CD4-positive, alpha-beta T cell (primary cell): ENCODE results near the gene KIAA0040. TPM values are rescaled to one million over a fixed set of nuclear protein-coding genes. Genes with fewer than 3 reads are reported as not detected.

Experiments
- ATAC-seq: fragments of 200-7000 bp; cut with Tn5 transposase; one replicate; pipeline ENCODE4 v1.10.0; 2022; ENCODE audit warnings: mild to moderate bottlenecking; ENCODE audit not compliant: poor library complexity
- CTCF ChIA-PET: fragments of 350-600 bp; sonication (Branson Sonifier 250); formaldehyde crosslinking; loops from one replicate; lab custom pipeline; 2021; ENCODE audit warnings: antibody characterized with exemption, inconsistent platforms; lab: Charles Lee
- POLR2A ChIA-PET: fragments of 350-600 bp; sonication (Branson Sonifier 250); formaldehyde crosslinking; loops from one replicate; lab custom pipeline; 2021; ENCODE audit warnings: antibody characterized with exemption, inconsistent platforms; lab: Charles Lee
- DNase-seq, 14 experiments: peaks; one replicate each; pipeline ENCODE4 v3.0.0-alpha.2; 2013 to 2020; ENCODE audit warnings: mixed read lengths in 2 of 14
- H3K27ac ChIP-seq, 2 donors: one replicate each; pipeline versions ENCODE4 v1.5.1 to v1.7.0; 2013; ENCODE audit warnings: low read length in 2 of 2, low read depth in 1 of 2, mild to moderate bottlenecking in 1 of 2
- H3K27me3 ChIP-seq, 2 experiments: 1 replicate in 1 of 2; 2 replicates in 1 of 2; pipeline versions ENCODE4 v1.6.1 to v1.7.0; 2013; ENCODE audit warnings: low read length in 2 of 2, control low read depth in 1 of 2, mild to moderate bottlenecking in 1 of 2, moderate library complexity in 1 of 2; ENCODE audit not compliant: insufficient read depth in 2 of 2, control insufficient read depth in 1 of 2
- H3K36me3 ChIP-seq: one replicate; pipeline ENCODE4 v1.6.1; 2013; ENCODE audit warnings: low read length, control low read depth; ENCODE audit not compliant: insufficient read depth
- H3K4me1 ChIP-seq: one replicate; pipeline ENCODE4 v1.6.1; 2013; ENCODE audit warnings: low read length, control low read depth; ENCODE audit not compliant: insufficient read depth
- H3K4me3 ChIP-seq: one replicate; pipeline ENCODE4 v1.5.1; 2013; ENCODE audit warnings: mild to moderate bottlenecking, low read length, moderate library complexity
- H3K9me3 ChIP-seq, 2 experiments: 1 replicate in 1 of 2; 2 replicates in 1 of 2; pipeline versions ENCODE4 v1.6.1 to v1.7.0; 2013; ENCODE audit warnings: low read length in 2 of 2, mild to moderate bottlenecking in 2 of 2, control low read depth in 1 of 2, moderate library complexity in 1 of 2; ENCODE audit not compliant: control insufficient read depth in 1 of 2, insufficient read depth in 1 of 2
- H3K27ac Mint-ChIP-seq: one replicate; pipeline ENCODE4 v1.8.0; 2020; ENCODE audit warnings: mixed read lengths
- H3K27me3 Mint-ChIP-seq: one replicate; pipeline ENCODE4 v1.8.0; 2021; ENCODE audit warnings: mixed read lengths
- H3K36me3 Mint-ChIP-seq: one replicate; pipeline ENCODE4 v1.8.0; 2021; ENCODE audit warnings: low read depth, mixed read lengths
- H3K4me1 Mint-ChIP-seq: one replicate; pipeline ENCODE4 v1.8.0; 2021; ENCODE audit warnings: low read depth, mixed read lengths
- H3K4me3 Mint-ChIP-seq: one replicate; pipeline ENCODE4 v1.8.0; 2020; ENCODE audit warnings: mild to moderate bottlenecking, mixed read lengths
- H3K9me3 Mint-ChIP-seq: one replicate; pipeline ENCODE4 v1.8.0; 2020; ENCODE audit warnings: mixed read lengths
- CTCF ChIP-seq: fragments of 200-600 bp; IDR thresholded peaks from one replicate; pipeline ENCODE4 v1.8.0; 2022; ENCODE audit warnings: antibody characterized with exemption, mild to moderate bottlenecking
- intact Hi-C, 2 experiments: fragments of 100-400 bp; cut with DNase I in 1 of 2; cut with micrococcal nuclease in 1 of 2; formaldehyde crosslinking; loops; one replicate each; pipeline versions ENCODE4 v1.15.1 to v1.9.0; 2023 to 2025; cut with DNase I, micrococcal nuclease
- total RNA-seq, 174 experiments: library from RNA in 2 of 174; stranded (reverse) in 2 of 174; gene quantifications; one replicate each; pipeline ENCODE4 v1.2.3 and lab custom pipeline; 2021 to 2026

The KIAA0040 gene
- total RNA-seq, 2 experiments from 2014 or later = 13.5 to 14.5 TPM

GRCh38 chr1:175120511-175120910, 72.1 kb downstream of the KIAA0040 start:
- H3K4me1 ChIP-seq = no peaks in the 10 kb centered on the region
- H3K4me3 ChIP-seq = no peak overlapping the region
- CTCF ChIA-PET = no interaction called here
- Mint-ChIP-seq H3K4me3 (no peak overlapping the region), H3K27ac (no peak overlapping the region), H3K27me3 (peaks cover 6% of the 10 kb centered on the region), H3K9me3 (no peaks in the 10 kb centered on the region), H3K36me3 (no peaks in the 10 kb centered on the region), H3K4me1 (no peaks in the 10 kb centered on the region)
- no peaks in the 10 kb centered on the region for H3K36me3 ChIP-seq
- ATAC-seq (no peak), DNase-seq (no peak)
- H3K27me3 ChIP-seq = peaks cover 0 to 4% of the 10 kb centered on the region in 2 experiments
- intact Hi-C loops = loop anchor here in 1 of 2 experiments (10.0 kb wide), 2 partner anchors 236 to 866 kb away; no protein-coding TSS in a partner anchor
- POLR2A ChIA-PET = no interaction called here
- no peak for TF ChIP-seq CTCF
- H3K9me3 ChIP-seq = no peaks in the 10 kb centered on the region
- no peak overlapping the region for H3K27ac ChIP-seq

- ATAC-seq = no peak
- peaks cover 0 to 8% of the 10 kb centered on the region in 2 experiments for H3K9me3 ChIP-seq
- Mint-ChIP-seq H3K27ac (no peak overlapping the region), H3K4me3 (no peak overlapping the region), H3K9me3 (peaks cover 7% of the 10 kb centered on the region), H3K4me1 (no peaks in the 10 kb centered on the region), H3K27me3 (peaks cover 10% of the 10 kb centered on the region), H3K36me3 (no peaks in the 10 kb centered on the region)
- intact Hi-C loops = no loop called here
- peaks cover 0 to 4% of the 10 kb centered on the region in 2 experiments for H3K27me3 ChIP-seq
- no peak overlapping the region for H3K4me3 ChIP-seq
- no peak for TF ChIP-seq CTCF
- no peak overlapping the region for H3K27ac ChIP-seq
- H3K36me3 ChIP-seq = no peaks in the 10 kb centered on the region
- no peak for DNase-seq
- CTCF ChIA-PET = no interaction called here
- H3K4me1 ChIP-seq = no peaks in the 10 kb centered on the region
- POLR2A ChIA-PET = interaction anchor here (0.6 kb wide), 1 partner anchor 712 kb away, joined by 3 read pairs; no protein-coding TSS in a partner anchor
Observed at GRCh38 chr1:175118375-175119367, 73.9 kb downstream of the KIAA0040 start.

GRCh38 chr1:175116903-175117302, 75.7 kb downstream of the KIAA0040 start:
- ATAC-seq = no peak
- Mint-ChIP-seq H3K9me3 (peaks cover 18% of the 10 kb centered on the region), H3K36me3 (peaks cover 3% of the 10 kb centered on the region), H3K4me3 (no peak overlapping the region), H3K4me1 (no peaks in the 10 kb centered on the region), H3K27me3 (peaks cover 15% of the 10 kb centered on the region), H3K27ac (no peak overlapping the region)
- ChIA-PET CTCF (interaction anchor here (1.5 kb wide), 1 partner anchor 8 kb away, joined by 4 read pairs; no protein-coding TSS in a partner anchor), POLR2A (no interaction called here)
- no peak overlapping the region for H3K27ac ChIP-seq
- peaks cover 0 to 16% of the 10 kb centered on the region in 2 experiments for H3K9me3 ChIP-seq
- no peaks in the 10 kb centered on the region for H3K4me1 ChIP-seq
- intact Hi-C loops = no loop called here
- no peak for DNase-seq
- no peak overlapping the region for H3K4me3 ChIP-seq
- no peaks in the 10 kb centered on the region for H3K36me3 ChIP-seq
- peaks cover 0 to 4% of the 10 kb centered on the region in 2 experiments for H3K27me3 ChIP-seq
- TF ChIP-seq CTCF = no peak
